ENCODE measurements around the gene TENT4B.
"Not testable (repeated sequence)": the region's sequence is repeated elsewhere in the genome, so short reads cannot be mapped to it uniquely, and the experiment has no call there.

TENT4B gene

GRCh38 chr16:50155925-50156324, 2.8 kb downstream of the TENT4B start:
- no peak for FAIRE-seq

- no peak for FAIRE-seq
Observed at GRCh38 chr16:50156590-50156989, 3.5 kb downstream of the TENT4B start.

- no peak for FAIRE-seq
Observed at GRCh38 chr16:50160495-50161164, 7.5 kb downstream of the TENT4B start.

- no peak for FAIRE-seq
Observed at GRCh38 chr16:50161950-50162349, 8.8 kb downstream of the TENT4B start.

- FAIRE-seq, result no peak
Observed at GRCh38 chr16:50165473-50165872, 12.4 kb downstream of the TENT4B start.

- no peak for FAIRE-seq
Observed at GRCh38 chr16:50166511-50167500, 13.7 kb downstream of the TENT4B start.

- no peak for FAIRE-seq
Observed at GRCh38 chr16:50167556-50167955, 14.4 kb downstream of the TENT4B start.

GRCh38 chr16:50169555-50170096, 16.5 kb downstream of the TENT4B start:
- no peak for FAIRE-seq

- not testable (repeated sequence) for FAIRE-seq
Observed at GRCh38 chr16:50171773-50172172, 18.7 kb downstream of the TENT4B start.

- FAIRE-seq, result no peak
Observed at GRCh38 chr16:50172195-50172922, 19.3 kb downstream of the TENT4B start.

- no peak for FAIRE-seq
Observed at GRCh38 chr16:50173316-50173715, 20.2 kb downstream of the TENT4B start.

- no peak for FAIRE-seq
Observed at GRCh38 chr16:50178491-50178941, 25.4 kb downstream of the TENT4B start.

- FAIRE-seq, result no peak
Observed at GRCh38 chr16:50182441-50182840, 29.3 kb downstream of the TENT4B start.

GRCh38 chr16:50183316-50183715, 30.2 kb downstream of the TENT4B start:
- no peak for FAIRE-seq

GRCh38 chr16:50185005-50185505, 31.9 kb downstream of the TENT4B start:
- FAIRE-seq, result no peak

- no peak for FAIRE-seq
Observed at GRCh38 chr16:50188619-50189136, 35.6 kb downstream of the TENT4B start.

- no peak for FAIRE-seq
Observed at GRCh38 chr16:50190292-50190691, 37.2 kb downstream of the TENT4B start.

- no peak for FAIRE-seq
Observed at GRCh38 chr16:50192386-50193050, 39.4 kb downstream of the TENT4B start.

GRCh38 chr16:50193594-50193993, 40.5 kb downstream of the TENT4B start:
- FAIRE-seq, result no peak

- FAIRE-seq, result no peak
Observed at GRCh38 chr16:50195276-50195675, 42.2 kb downstream of the TENT4B start.

GRCh38 chr16:50195756-50196155, 42.6 kb downstream of the TENT4B start:
- no peak for FAIRE-seq

- FAIRE-seq, result no peak
Observed at GRCh38 chr16:50197582-50197981, 44.5 kb downstream of the TENT4B start.
